ENCODE data around the gene LRRN4CL.
"Not testable (repeated sequence)": the region's sequence is repeated elsewhere in the genome, so short reads cannot be mapped to it uniquely, and the experiment has no call there.

LRRN4CL gene

GRCh38 chr11:62709247-62710000 is 20.1 kb upstream of the LRRN4CL start:
- peak; percentile 85 to 95 (median 93) for DNase-seq (ENCODE audit: low read depth in 3 of 3)

GRCh38 chr11:62708793-62709192 is 19.5 kb upstream of the LRRN4CL start:
- peak in 1 of 3 experiments; percentile 17 for DNase-seq (ENCODE audit: low read depth in 3 of 3)

- no peak for DNase-seq (ENCODE audit: low read depth in 3 of 3)
Measured at GRCh38 chr11:62708392-62708791, 19.1 kb upstream of the LRRN4CL start.

- no peak for DNase-seq (ENCODE audit: low read depth in 3 of 3)
Measured at GRCh38 chr11:62707277-62707861, 18.0 kb upstream of the LRRN4CL start, which contains the start of the genes BSCL2 and GNG3. Gene BSCL2 (minus strand): TSS chr11:62707424. CDS start chr11:62707195, 229 bp downstream. Gene GNG3 (plus strand): TSS chr11:62707676. CDS start chr11:62708296, 620 bp downstream.

GRCh38 chr11:62706850-62707247 is 17.5 kb upstream of the LRRN4CL start:
- no peak for DNase-seq (ENCODE audit: low read depth in 3 of 3)

DNA sequence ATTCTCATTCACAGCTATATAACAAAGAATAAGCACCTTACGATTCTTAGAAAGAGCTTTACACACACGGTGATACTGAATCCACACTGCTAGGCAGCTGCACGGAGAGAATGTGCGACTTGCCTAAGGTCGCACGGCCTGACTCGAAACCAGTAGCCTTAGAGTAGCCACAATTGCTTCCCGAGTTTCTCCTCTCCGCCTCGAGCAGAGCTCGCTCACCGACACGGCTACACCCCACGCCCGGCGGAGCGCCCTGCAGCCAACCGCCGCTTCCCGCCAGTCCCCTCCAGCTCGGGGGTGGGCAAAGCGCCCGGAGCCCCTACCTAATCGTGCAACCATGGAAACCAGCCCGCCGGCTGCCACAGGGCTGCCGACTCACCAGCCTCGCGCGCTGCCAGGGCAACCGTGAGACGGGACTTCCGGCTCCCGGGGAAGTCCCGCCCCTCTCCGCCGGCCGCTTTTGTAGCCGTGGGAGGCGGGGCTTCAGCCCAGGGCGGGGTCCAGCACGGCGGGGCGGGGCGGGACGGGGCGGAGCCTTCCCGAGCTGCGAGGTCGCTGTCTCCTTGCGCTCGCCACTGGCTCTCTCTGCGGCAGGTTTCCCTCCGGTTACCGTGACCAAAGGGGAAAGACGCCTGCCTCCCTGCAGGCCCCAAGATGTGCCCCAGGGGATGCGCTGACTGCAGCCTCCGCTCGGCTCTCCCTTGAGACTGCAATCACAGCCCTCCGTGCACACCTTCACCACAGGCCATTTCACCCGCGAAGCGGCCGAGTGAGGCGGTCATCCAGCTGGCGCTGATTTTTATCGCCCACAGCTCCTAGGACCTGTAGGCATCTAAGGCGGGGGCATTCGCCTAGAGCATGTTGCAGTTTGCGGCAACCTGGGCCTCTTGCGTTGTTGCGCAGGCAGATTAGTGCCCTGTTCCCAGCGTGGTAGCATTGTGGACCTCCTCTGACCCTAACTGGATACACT is 16.8 kb upstream of the LRRN4CL start:
- peak; percentile 90 to 92 (median 90) for DNase-seq (ENCODE audit: low read depth in 3 of 3)

GRCh38 chr11:62705413-62705812 is 16.1 kb upstream of the LRRN4CL start:
- no peak for DNase-seq (ENCODE audit: low read depth in 3 of 3)

DNA sequence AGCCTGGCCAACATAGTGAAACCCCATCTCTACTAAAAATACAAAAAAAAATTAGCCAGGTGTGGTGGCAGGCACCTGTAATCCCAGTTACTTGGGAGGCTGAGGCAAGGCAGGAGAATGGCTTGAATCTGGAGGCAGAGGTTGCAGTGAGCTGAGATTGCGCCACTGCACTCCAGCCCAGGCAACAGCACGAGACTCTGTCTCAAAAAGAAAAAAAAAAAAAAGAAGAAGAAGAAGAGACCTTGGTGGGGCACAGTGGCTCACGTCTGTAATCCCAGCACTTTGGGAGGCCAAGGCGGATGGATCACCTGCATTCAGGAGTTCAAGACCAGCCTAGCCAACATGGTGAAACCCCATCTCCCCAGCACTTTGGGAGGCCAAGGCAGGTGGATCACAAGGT is 14.6 kb upstream of the LRRN4CL start:
- not testable (repeated sequence) for DNase-seq (ENCODE audit: low read depth in 3 of 3)

GRCh38 chr11:62702246-62702645 is 12.9 kb upstream of the LRRN4CL start:
- no peak for DNase-seq (ENCODE audit: low read depth in 3 of 3)

- DNase-seq (ENCODE audit: low read depth in 3 of 3) = peak; percentile 54 to 71 (median 58)
Measured at GRCh38 chr11:62694455-62695167, 5.3 kb upstream of the LRRN4CL start.

DNA sequence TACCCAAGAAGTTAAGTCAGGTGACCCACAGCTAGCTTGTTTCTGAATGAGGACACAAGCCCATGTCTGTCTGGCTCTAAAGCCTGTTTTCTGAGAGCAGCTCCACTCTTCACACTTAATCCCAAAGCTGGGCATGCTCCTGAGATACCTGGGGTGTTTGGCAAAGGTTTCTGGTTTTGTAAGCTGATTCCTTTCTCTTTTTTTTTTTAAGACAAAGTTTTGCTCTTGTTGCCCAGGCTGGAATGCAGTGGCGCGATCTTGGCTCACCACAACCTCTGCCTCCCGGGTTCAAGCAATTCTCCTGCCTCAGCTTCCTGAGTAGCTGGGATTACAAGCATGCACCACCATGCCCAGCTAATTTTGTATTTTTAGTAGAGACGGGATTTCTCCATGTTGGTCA is 4.3 kb upstream of the LRRN4CL start:
- DNase-seq (ENCODE audit: low read depth in 3 of 3) = not testable (repeated sequence)

- no peak for DNase-seq (ENCODE audit: low read depth in 3 of 3)
Measured at GRCh38 chr11:62688491-62688890, 839 bp downstream of the LRRN4CL start.

GRCh38 chr11:62687508-62688396 is 1.6 kb downstream of the LRRN4CL start:
- no peak for DNase-seq (ENCODE audit: low read depth in 3 of 3)

- no peak for DNase-seq (ENCODE audit: low read depth in 3 of 3)
Measured at GRCh38 chr11:62682518-62682917, 6.8 kb downstream of the LRRN4CL start.

DNA sequence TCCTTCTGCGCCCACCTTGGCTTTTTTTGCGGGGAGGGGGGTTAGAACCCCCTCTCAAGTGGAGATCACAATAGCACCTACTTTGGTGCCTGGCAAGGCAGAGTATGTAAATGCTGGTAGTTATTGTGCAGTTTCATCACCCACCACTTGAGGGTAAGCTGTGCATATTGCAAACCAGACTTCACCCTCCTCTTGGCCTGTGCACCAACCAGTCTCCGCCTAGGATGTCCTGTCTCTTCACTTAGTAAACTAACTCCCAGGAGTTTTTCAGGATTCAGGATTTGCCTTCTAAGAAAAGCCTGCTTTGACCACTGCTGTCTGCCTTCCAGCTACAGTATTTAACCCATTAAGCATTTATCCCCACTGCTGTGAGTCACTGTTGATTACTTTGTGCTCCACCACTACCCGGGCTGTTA is 8.5 kb downstream of the LRRN4CL start:
- no peak for DNase-seq (ENCODE audit: low read depth in 3 of 3)

DNA sequence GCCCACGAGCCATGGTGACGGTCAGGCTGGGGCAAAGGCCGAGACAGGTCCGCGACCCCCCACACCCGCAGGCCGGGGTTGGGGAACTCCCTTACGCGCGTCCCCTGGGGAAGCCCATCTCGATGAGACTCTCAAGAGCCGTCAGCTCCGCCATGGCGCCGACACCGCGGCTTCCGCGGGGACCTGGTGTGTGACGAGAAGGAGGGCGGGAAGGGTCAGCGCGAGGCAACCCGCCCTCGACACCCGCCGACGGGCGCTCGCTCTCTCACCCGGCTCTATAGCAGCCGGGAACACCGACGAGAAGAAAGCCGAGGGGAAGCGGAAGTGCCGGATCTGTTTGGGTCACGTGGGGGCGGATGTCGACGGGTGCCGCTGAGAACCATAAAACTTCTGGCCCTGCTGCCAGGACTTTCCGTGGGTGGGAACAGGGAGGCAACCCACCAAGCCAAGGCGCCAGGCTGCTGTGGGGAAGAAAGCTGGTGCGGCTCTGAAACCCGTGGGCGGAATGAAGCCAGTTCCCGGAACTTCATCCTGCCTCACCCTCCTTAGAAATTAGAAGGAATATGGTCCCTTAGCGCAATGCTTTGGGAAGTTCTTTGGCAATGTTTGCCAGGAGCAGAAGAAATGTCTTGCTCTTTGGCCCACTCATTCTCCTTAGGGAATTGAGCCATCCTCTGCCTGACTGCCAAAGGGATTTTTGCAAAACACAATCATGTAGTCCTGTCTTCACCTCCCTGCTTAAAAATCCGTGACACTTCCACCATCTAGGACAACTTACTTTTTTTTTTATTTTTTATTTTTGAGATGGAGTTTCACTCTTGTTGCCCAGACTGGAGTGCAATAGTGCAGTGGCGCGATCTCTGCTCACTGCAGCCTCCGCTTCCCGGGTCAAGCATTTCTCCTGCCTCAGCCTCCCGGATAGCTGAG is 10.3 kb downstream of the LRRN4CL start, which contains the start of gene UBXN1:
TSS of gene UBXN1 (minus strand) at position 304 of the 927 bp plus-strand sequence. CDS start at position 154, 150 bp downstream.
- peak; percentile 64 to 72 (median 70) for DNase-seq (ENCODE audit: low read depth in 3 of 3)

- DNase-seq (ENCODE audit: low read depth in 3 of 3) = no peak
Measured at GRCh38 chr11:62678433-62678769, 10.9 kb downstream of the LRRN4CL start.

DNA sequence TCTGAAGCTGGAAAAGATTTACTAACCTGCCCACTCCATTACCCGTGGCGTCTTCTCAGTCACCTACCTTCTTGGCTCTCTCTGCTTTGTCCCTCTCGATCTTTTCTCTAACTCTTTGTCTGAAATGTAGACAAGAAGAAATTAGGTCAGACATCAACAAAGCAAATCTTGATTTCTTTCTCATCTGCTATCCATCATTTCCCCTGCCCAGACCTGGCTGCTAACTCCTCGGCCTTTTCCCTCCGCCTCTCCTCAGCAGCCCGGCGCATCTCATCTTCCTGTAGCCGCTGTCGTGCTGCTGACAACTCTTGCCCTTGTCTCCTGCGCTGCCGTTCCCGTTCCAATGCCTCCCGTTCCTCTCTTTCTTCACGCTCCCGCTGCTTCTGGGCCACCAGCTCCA is 11.6 kb downstream of the LRRN4CL start:
- DNase-seq (ENCODE audit: low read depth in 3 of 3) = no peak

DNA sequence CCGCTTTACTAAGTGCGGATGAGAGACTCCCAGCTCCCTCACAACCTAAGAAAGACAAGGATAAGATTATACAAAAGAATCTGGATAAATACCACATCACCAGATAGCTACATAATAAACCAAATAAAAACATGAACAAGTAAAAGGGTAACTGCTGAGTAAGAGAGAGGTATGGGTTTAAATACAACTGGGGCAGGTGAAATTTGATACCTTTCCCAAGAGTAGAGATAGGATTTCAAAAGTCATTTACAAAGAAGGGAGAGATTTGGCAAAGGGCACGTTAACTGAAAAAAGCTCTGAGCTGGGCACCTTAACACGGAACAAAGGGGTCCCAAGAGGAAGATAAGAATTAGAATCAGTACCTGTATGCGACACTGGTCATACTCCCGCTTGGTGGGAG is 12.2 kb downstream of the LRRN4CL start:
- no peak for DNase-seq (ENCODE audit: low read depth in 3 of 3)
